ENCODE results near the gene IFITM2. TPM values are rescaled to one million over a fixed set of nuclear protein-coding genes. Genes with fewer than 3 reads are reported as not detected.
A peak's percentile ranks its signal among the peaks of the same experiment; 100 is the strongest.
"Not testable (repeated sequence)": the region's sequence is repeated elsewhere in the genome, so short reads cannot be mapped to it uniquely, and the experiment has no call there.

Gene IFITM2
- total and polyA plus RNA-seq, 4 donors = 26.3 to 132 (median 58.9) TPM

GRCh38 chr11:331358-332060 lies 23.9 kb downstream of the IFITM2 start:
- H3K4me1 ChIP-seq (ENCODE audit: control insufficient read depth, insufficient read depth, low read length) = peaks cover 34% of the 10 kb centered on the region
- no peak overlapping the region for H3K27ac ChIP-seq (ENCODE audit: low read depth, low read length)
- no peak for DNase-seq (ENCODE audit: low read depth in 4 of 6, low spot score in 6 of 6)
- no peak overlapping the region for H3K4me3 ChIP-seq (ENCODE audit: low read depth, low read length)
- no peaks in the 10 kb centered on the region for H3K9me3 ChIP-seq (ENCODE audit: control insufficient read depth, insufficient read depth, low read length)
- H3K27me3 ChIP-seq (ENCODE audit: control insufficient read depth, insufficient read depth, low read length) = no peaks in the 10 kb centered on the region
- WGBS (ENCODE audit: insufficient coverage) = 82% methylated on average over 17 of the region's 19 CpGs
- peaks cover 3% of the 10 kb centered on the region for H3K36me3 ChIP-seq (ENCODE audit: control insufficient read depth, insufficient read depth, low read length)

GRCh38 chr11:332651-333480 lies 25.2 kb downstream of the IFITM2 start:
- Histone ChIP-seq H3K36me3 (ENCODE audit: control insufficient read depth, insufficient read depth, low read length) (peaks cover 3% of the 10 kb centered on the region), H3K4me1 (ENCODE audit: control insufficient read depth, insufficient read depth, low read length) (peaks cover 23% of the 10 kb centered on the region), H3K27ac (ENCODE audit: low read depth, low read length) (no peak overlapping the region), H3K9me3 (ENCODE audit: control insufficient read depth, insufficient read depth, low read length) (no peaks in the 10 kb centered on the region), H3K4me3 (ENCODE audit: low read depth, low read length) (no peak overlapping the region), H3K27me3 (ENCODE audit: control insufficient read depth, insufficient read depth, low read length) (no peaks in the 10 kb centered on the region)
- DNase-seq (ENCODE audit: low read depth in 4 of 6, low spot score in 6 of 6) = no peak
- WGBS (ENCODE audit: insufficient coverage) = 96% methylated on average over 21 of the region's 23 CpGs

- 71% methylated on average over 15 of the region's 17 CpGs for WGBS (ENCODE audit: insufficient coverage)
- not testable (repeated sequence) for H3K4me3 ChIP-seq (ENCODE audit: low read depth, low read length); H3K27me3 ChIP-seq (ENCODE audit: control insufficient read depth, insufficient read depth, low read length); H3K9me3 ChIP-seq (ENCODE audit: control insufficient read depth, insufficient read depth, low read length); H3K36me3 ChIP-seq (ENCODE audit: control insufficient read depth, insufficient read depth, low read length); DNase-seq (ENCODE audit: low read depth in 4 of 6, low spot score in 6 of 6)
- Histone ChIP-seq H3K4me1 (ENCODE audit: control insufficient read depth, insufficient read depth, low read length) (peaks cover 23% of the 10 kb centered on the region), H3K27ac (ENCODE audit: low read depth, low read length) (peak overlapping the region; percentile 93)
Observed at GRCh38 chr11:333616-334263, 26.1 kb downstream of the IFITM2 start.

DNA sequence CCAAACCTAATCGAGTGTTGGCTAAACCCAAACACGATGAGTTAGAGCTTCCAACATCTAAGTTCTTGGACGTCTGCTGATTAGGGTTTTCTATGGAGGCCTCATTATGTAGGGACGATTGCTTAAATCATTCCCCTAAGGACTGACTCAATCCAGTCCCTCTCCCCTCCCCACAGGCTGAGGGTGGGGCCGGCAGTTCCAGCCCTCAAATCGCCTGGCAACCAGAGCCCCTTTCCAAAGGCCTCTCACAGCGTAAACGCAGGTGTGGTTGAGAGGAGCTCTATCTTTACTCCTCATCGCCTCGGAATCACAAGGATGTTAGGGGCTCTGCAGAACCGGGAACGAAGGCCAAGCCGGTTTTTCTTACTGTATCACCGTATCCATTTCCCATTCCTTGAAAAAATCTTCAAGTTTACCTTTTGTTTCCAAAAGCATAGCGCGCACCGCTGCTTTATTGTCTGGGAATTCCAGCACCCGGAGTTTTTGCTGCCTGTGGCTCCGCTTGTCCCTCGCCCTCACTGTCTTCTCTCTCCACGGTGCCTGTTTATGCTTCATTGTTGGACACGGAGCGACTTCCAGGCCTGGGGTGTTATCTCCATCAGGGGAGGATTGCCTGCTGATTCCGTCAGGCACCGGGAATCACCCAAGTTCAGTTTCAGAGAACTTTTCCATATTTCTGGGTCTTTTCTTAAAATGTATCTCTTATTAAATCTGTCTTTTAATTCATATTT lies 26.8 kb downstream of the IFITM2 start:
- Histone ChIP-seq H3K4me3 (ENCODE audit: low read depth, low read length) (no peak overlapping the region), H3K9me3 (ENCODE audit: control insufficient read depth, insufficient read depth, low read length) (no peaks in the 10 kb centered on the region), H3K27me3 (ENCODE audit: control insufficient read depth, insufficient read depth, low read length) (no peaks in the 10 kb centered on the region), H3K36me3 (ENCODE audit: control insufficient read depth, insufficient read depth, low read length) (peaks cover 3% of the 10 kb centered on the region), H3K4me1 (ENCODE audit: control insufficient read depth, insufficient read depth, low read length) (peaks cover 23% of the 10 kb centered on the region), H3K27ac (ENCODE audit: low read depth, low read length) (peak overlapping the region; percentile 93)
- WGBS (ENCODE audit: insufficient coverage) = 18% methylated on average over 15 of the region's 25 CpGs
- peak in 1 of 6 donors; percentile 46 for DNase-seq (ENCODE audit: low read depth in 4 of 6, low spot score in 6 of 6)

GRCh38 chr11:335779-336658 lies 28.4 kb downstream of the IFITM2 start:
- Histone ChIP-seq H3K27me3 (ENCODE audit: control insufficient read depth, insufficient read depth, low read length) (no peaks in the 10 kb centered on the region), H3K27ac (ENCODE audit: low read depth, low read length) (peak overlapping the region; percentile 93), H3K36me3 (ENCODE audit: control insufficient read depth, insufficient read depth, low read length) (no peaks in the 10 kb centered on the region), H3K9me3 (ENCODE audit: control insufficient read depth, insufficient read depth, low read length) (no peaks in the 10 kb centered on the region), H3K4me1 (ENCODE audit: control insufficient read depth, insufficient read depth, low read length) (peaks cover 23% of the 10 kb centered on the region), H3K4me3 (ENCODE audit: low read depth, low read length) (no peak overlapping the region)
- DNase-seq (ENCODE audit: low read depth in 4 of 6, low spot score in 6 of 6) = peak in 1 of 6 donors; percentile 80
- 55% methylated on average over 7 of the region's 15 CpGs for WGBS (ENCODE audit: insufficient coverage)

- H3K27ac ChIP-seq (ENCODE audit: low read depth, low read length) = peak overlapping the region; percentile 93
Observed at GRCh38 chr11:336659-337198, 29.1 kb downstream of the IFITM2 start.

DNA sequence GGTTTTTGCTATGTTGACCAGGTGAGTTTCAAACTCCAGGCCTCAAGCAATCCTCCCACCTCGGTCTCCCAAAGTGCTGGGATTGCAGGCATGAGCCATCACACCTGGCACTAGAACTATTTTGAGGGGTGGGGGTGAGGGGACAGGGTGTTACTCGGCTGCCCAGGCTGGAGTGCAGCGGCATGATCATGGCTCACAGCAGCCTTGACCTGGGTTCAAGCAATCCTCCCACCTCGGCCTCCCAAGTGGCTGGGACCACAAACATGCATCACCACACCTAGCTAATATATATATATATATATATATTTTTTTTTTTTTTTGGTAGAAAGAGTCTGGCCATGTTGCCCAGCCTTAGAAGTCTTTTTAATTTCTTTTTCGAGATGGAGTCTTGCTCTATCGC lies 30.1 kb downstream of the IFITM2 start:
- Histone ChIP-seq H3K9me3 (ENCODE audit: control insufficient read depth, insufficient read depth, low read length) (no peaks in the 10 kb centered on the region), H3K4me1 (ENCODE audit: control insufficient read depth, insufficient read depth, low read length) (peaks cover 27% of the 10 kb centered on the region), H3K27ac (ENCODE audit: low read depth, low read length) (no peak overlapping the region), H3K27me3 (ENCODE audit: control insufficient read depth, insufficient read depth, low read length) (no peaks in the 10 kb centered on the region), H3K36me3 (ENCODE audit: control insufficient read depth, insufficient read depth, low read length) (no peaks in the 10 kb centered on the region), H3K4me3 (ENCODE audit: low read depth, low read length) (no peak overlapping the region)
- WGBS (ENCODE audit: insufficient coverage) = 96% methylated on average over 2 of the region's 6 CpGs
- DNase-seq (ENCODE audit: low read depth in 4 of 6, low spot score in 6 of 6) = no peak

More at GRCh38 chr11:336659-337198, 29.1 kb downstream of the IFITM2 start:
- Histone ChIP-seq H3K36me3 (ENCODE audit: control insufficient read depth, insufficient read depth, low read length) (no peaks in the 10 kb centered on the region), H3K9me3 (ENCODE audit: control insufficient read depth, insufficient read depth, low read length) (no peaks in the 10 kb centered on the region), H3K4me3 (ENCODE audit: low read depth, low read length) (no peak overlapping the region), H3K4me1 (ENCODE audit: control insufficient read depth, insufficient read depth, low read length) (peaks cover 23% of the 10 kb centered on the region), H3K27me3 (ENCODE audit: control insufficient read depth, insufficient read depth, low read length) (no peaks in the 10 kb centered on the region)
- 88% methylated on average over 3 of the region's 4 CpGs for WGBS (ENCODE audit: insufficient coverage)
- DNase-seq (ENCODE audit: low read depth in 4 of 6, low spot score in 6 of 6) = no peak

- no peak overlapping the region for H3K27ac ChIP-seq (ENCODE audit: low read depth, low read length)
- no peaks in the 10 kb centered on the region for H3K27me3 ChIP-seq (ENCODE audit: control insufficient read depth, insufficient read depth, low read length)
- no peaks in the 10 kb centered on the region for H3K9me3 ChIP-seq (ENCODE audit: control insufficient read depth, insufficient read depth, low read length)
- no peaks in the 10 kb centered on the region for H3K36me3 ChIP-seq (ENCODE audit: control insufficient read depth, insufficient read depth, low read length)
- no CpG with 5 or more reads among the region's 2 CpGs for WGBS (ENCODE audit: insufficient coverage)
- H3K4me3 ChIP-seq (ENCODE audit: low read depth, low read length) = no peak overlapping the region
- H3K4me1 ChIP-seq (ENCODE audit: control insufficient read depth, insufficient read depth, low read length) = peaks cover 17% of the 10 kb centered on the region
- DNase-seq (ENCODE audit: low read depth in 4 of 6, low spot score in 6 of 6) = no peak
Observed at GRCh38 chr11:339963-340362, 32.3 kb downstream of the IFITM2 start.
